Measurements from ENCODE around the gene SLC16A6. TPM values are rescaled to one million over a fixed set of nuclear protein-coding genes. Genes with fewer than 3 reads are reported as not detected.
"Not testable (repeated sequence)": the region's sequence is repeated elsewhere in the genome, so short reads cannot be mapped to it uniquely, and the experiment has no call there.

SLC16A6 gene
- total RNA-seq, 1 donor from 2014 or later, result 2.5 TPM

- DNase-seq, result not testable (repeated sequence)
Observed at GRCh38 chr17:68219429-68219828, 71.5 kb downstream of the SLC16A6 start.

Other genes starting within 250 kb of the SLC16A6 start
- 37.1 TPM for gene AMZ2, start 43.1 kb downstream of the SLC16A6 start, total RNA-seq
- 3.3 TPM for gene ARSG, start 368 bp upstream of the SLC16A6 start, total RNA-seq
- gene WIPI1, start 166.4 kb upstream of the SLC16A6 start, total RNA-seq, result 44.4 TPM
- gene PRKAR1A, start 221.3 kb upstream of the SLC16A6 start, total RNA-seq, result 201 TPM

Measured in skin of body (tissue), 2 donors.